Stimulated activated CD8-positive, alpha-beta memory T cell treated with anti-CD3 and anti-CD28 coated beads, Interleukin-7, amount 100 ng/mL, for 4 hours (primary cell): ENCODE data around the gene SMARCA1.
A peak's percentile ranks its signal among the peaks of the same experiment; 100 is the strongest.
"Not testable (repeated sequence)": the region's sequence is repeated elsewhere in the genome, so short reads cannot be mapped to it uniquely, and the experiment has no call there.

ENCODE experiments used
- DNase-seq, 2 donors: peaks; one replicate each; pipeline ENCODE4 v3.0.0-alpha.2; 2020; ENCODE audit warnings: low read depth in 2 of 2

SMARCA1 gene, protein sequence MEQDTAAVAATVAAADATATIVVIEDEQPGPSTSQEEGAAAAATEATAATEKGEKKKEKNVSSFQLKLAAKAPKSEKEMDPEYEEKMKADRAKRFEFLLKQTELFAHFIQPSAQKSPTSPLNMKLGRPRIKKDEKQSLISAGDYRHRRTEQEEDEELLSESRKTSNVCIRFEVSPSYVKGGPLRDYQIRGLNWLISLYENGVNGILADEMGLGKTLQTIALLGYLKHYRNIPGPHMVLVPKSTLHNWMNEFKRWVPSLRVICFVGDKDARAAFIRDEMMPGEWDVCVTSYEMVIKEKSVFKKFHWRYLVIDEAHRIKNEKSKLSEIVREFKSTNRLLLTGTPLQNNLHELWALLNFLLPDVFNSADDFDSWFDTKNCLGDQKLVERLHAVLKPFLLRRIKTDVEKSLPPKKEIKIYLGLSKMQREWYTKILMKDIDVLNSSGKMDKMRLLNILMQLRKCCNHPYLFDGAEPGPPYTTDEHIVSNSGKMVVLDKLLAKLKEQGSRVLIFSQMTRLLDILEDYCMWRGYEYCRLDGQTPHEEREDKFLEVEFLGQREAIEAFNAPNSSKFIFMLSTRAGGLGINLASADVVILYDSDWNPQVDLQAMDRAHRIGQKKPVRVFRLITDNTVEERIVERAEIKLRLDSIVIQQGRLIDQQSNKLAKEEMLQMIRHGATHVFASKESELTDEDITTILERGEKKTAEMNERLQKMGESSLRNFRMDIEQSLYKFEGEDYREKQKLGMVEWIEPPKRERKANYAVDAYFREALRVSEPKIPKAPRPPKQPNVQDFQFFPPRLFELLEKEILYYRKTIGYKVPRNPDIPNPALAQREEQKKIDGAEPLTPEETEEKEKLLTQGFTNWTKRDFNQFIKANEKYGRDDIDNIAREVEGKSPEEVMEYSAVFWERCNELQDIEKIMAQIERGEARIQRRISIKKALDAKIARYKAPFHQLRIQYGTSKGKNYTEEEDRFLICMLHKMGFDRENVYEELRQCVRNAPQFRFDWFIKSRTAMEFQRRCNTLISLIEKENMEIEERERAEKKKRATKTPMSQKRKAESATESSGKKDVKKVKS

DNA sequence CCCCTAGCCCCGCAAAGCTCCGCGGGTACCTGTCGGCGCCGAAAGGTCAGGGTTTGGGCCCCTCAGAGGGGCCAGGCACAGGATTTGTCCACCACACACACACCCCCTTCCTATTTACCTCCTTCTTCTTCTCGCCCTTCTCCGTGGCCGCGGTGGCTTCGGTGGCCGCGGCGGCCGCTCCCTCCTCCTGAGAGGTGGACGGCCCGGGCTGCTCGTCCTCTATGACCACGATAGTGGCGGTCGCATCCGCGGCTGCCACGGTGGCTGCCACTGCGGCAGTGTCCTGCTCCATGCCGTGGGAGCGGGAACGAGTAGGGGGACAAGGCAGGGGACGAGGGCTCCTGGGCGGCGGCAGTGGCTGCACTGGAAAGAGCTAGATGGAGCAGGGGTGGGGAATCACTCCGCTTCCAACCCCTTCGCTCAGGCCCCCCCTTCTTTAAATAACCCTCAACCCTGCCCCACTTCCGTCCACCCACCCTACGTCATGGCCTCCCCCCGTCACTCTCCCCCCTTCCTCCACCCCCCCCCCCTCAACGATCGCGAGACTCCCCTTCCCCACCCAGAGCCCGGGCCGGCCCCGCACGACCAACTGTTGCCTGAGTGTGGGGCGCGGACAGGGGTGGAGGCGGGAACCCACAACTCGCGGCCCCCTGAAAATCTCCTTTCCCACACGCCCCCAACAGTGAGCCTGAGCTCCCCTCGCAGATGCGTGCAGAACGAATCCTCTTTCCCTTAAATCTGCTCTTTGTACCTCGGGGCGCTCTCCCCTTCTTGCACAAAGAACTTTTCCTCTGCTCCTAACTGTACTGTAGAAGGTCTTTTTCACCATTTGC lies at the start of gene SMARCA1:
Gene SMARCA1, minus strand, starts transcription at position 412 of the 833 bp plus-strand sequence. Its CDS starts 120 bp downstream, at position 292.
- DNase-seq = no peak

DNA sequence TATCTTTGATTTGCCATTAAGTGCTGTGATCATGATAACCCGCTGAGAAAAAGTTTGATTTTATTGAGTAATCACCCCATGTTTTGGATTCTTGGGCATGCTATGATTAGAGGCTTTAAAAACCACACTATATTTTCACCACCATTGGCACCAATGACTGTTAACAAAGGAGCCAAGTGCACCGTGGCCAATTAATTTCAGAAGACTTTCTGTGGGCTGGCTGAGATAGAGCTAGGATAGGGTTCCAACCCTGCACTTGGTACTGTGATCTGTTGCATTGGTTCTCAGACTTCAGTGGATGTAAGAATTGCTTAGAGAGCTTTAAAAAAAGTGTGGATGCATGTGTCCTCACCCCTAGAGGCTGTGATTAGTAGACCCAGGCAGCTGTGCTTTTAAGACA lies 49.1 kb upstream of the SMARCA1 start:
- no peak for DNase-seq

DNA sequence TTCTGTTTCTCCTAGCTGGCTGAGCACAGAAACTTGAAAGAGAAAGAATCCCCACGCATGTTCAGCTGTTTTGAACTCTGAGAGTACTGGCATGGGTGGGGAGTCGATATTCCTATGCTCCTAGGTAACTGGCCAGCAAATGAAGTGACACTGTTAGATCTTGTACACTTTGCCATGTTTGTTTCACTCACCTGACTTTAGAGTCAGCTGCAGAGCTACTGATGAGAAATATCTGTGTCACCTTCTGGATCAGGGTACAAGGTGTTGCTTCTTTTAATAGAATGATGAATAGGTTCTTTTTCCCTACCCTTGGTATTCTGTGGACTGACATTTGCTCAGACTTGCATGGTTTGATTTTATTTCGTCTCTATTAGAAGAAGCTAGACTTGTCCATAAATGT lies 45.1 kb upstream of the SMARCA1 start:
- no peak for DNase-seq

DNA sequence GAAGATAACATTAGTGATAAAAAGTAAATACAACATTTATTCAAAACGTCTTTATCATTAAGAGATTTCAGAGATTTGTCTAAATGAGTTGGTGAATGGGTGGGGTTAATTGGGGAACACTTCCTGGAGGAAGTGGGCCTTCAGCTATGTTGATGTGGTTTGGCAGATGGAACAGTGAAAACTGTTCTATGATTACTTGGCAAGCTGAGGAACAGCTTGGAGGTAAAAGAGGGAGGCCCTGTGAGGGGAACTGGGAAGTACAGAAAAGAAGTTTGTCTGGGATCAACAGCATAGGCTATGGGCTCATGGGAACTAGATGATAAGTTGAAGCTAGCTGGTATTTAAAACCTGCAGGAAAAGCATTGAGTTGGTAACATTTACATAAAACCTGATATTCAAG lies 42.8 kb upstream of the SMARCA1 start:
- no peak for DNase-seq

DNA sequence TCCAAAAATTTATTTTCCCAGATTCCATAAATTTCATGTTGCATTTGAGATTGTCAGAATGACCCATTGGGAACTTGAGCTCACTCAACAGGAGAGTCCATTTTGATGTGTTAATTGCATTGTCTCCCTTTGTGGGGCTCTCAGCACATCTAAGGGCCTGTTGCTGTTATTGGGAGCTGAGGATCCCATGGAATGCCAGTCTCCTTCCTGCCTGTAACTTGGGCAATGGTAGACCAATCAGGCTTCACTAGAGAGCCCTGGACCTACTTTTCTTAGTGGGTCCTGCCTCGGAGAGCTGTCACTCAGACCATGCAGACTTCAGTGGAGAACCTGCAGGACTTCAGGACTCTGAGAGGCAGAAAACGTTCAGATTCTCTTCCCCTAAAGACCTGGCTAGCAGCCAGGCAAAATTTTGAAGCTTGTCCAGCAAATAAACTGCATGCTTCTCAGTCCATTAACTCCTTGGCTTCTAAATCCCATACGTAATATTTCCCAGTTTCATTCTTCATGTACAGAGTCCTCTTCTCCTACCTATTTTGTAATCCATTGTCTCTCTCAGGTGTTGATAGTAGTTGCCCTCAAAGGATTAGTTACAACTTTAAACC lies 41.9 kb upstream of the SMARCA1 start:
- DNase-seq = no peak

DNA sequence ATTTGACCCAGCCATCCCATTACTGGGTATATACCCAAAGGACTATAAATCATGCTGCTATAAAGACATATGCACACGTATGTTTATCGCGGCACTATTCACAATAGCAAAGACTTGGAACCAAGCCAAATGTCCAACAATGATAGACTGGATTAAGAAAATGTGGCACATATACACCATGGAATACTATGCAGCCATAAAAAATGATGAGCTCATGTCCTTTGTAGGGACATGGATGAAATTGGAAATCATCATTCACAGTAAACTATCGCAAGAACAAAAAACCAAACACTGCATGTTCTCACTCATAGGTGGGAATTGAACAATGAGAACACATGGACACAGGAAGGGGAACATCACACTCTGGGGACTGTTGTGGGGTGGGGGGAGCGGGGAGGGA lies 41.1 kb upstream of the SMARCA1 start:
- DNase-seq = not testable (repeated sequence)

DNA sequence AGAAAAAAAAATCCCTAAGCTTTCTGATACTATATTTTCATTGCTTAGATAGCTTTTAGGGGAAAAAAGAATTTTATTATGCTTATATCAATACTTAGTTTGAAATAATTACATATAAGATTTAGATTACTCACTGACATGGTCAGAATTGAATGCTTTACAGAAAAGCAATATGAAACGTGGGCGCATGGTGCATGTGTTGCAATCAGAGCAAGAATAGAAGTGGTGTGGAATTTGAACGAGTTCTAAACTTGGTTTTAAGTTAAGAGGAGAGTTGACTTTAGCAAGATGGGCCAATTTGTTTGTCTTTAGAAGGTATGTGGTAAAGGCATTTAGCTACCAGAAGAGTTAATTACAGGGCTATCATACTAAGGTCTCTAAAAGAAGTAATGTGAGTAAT lies 38.2 kb upstream of the SMARCA1 start:
- DNase-seq = no peak

DNA sequence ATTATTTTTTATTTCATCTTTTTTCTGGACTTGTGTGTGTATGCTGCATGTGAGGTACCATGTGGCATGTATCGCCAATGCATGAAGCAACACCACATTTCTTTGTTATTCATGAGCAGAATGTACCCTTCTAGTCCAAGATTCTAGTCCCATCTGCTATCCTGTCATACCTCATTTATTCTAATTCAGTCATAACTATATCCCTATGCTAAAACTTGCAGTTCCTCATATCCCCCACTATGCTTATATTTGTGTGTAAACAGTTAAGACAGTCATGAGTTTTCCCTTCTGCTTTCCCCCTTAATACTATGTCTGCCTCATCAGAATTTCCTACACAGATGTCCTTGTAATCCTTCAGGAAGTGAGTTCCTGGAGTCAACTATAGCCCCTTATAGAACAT lies 36.5 kb upstream of the SMARCA1 start:
- no peak for DNase-seq

DNA sequence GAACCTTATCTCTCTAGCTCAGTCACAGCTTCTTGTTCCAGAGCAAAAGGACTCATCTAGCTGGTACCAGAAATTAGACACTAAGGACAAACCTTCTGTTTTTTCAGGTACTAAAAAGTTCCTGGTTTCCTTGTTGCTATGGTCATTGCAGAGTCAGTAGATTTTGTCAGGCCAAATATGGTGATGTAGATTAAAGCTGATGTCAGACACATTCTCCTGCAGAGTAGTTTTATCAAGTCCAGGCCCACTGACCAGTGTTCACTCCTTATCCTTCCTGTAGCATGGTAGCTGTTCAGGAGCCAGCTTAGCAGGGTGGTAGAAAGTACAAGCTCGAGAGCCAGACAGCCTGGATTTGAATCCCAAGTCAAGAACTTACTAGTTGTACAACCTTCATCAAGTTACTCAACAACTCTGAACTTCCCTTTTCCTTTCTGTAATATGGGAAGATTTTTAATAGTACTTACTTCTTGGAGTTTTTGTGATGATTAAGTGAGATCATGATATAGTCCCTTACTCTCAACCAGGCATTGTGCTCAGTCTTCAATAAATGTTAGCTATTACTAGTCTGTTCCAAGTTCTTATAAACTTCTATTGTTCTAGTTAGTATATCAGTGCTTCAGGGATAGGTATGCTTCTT lies 34.7 kb upstream of the SMARCA1 start:
- DNase-seq = no peak

DNA sequence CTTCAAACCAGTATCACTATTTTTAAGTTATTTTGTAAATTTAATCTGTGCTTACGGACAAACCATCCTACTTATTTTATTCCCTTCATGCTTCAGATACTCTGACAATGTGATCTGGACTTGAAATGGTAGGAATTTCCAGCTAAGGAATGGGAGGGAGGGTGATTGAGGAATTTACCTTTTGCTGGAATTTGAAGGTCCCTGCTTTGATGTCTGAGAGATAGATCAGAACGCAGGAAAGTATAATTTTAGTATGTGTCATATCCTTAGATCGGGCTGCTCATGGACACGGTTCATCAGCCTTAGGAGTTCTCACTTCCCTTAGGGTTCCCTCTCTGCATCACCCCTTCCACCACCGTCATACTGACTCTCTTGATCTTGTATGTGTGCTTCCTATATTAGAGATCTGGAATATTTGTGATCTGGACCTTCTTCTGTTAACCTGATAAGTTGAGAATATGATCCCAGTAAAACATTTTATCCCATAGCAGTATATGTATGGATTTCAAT lies 33.6 kb upstream of the SMARCA1 start:
- DNase-seq = no peak

DNA sequence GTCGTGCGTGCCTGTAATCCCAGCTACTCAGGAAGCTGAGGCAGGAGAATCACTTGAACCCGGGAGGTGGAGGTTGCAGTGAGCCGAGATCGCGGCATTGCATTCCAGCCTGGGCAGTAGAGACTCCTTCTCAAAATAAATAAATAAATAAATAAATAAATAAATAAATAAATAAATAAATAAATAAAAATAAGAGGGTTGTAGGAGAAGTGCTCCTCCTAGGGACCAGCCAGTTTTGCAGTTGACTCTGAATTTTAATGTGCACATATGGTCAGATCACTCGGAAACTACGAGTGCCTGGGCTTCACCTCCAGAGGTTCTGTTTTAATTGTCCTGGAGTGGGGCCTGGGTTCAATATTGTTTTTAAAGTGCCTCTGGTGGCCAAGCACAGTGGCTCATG lies 31.5 kb upstream of the SMARCA1 start:
- DNase-seq = not testable (repeated sequence)

DNA sequence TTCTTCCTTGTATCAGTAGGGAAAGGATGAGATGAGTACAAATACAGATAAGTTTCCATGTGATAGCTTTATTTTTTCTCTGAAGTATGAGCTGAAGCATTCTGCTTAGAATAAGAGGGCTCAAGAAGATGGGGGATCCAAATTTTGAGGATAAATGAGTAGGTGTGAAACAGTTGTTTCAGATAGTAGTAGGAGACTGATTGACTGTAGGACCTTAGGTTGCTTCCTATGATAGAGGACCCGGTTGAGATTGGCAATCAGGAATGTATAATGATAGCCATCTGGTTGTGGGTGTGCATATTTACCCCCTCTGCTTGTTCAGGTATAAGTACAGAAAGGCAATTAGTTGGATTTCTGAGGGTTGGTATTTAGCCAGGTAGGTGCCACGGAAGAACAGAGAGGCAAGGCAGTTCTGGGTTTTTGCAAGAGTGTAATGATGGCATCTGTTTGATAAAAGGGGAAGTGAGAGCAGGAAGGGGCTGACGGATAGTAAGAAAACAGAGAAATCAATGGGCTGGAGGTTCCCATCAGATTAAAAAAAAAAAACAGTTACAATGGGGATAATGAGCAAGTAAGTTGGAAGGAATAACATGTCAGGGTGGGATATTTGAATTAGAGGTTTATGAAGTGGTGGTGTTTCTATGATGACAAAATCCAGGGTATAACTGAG lies 30.5 kb upstream of the SMARCA1 start:
- no peak for DNase-seq

DNA sequence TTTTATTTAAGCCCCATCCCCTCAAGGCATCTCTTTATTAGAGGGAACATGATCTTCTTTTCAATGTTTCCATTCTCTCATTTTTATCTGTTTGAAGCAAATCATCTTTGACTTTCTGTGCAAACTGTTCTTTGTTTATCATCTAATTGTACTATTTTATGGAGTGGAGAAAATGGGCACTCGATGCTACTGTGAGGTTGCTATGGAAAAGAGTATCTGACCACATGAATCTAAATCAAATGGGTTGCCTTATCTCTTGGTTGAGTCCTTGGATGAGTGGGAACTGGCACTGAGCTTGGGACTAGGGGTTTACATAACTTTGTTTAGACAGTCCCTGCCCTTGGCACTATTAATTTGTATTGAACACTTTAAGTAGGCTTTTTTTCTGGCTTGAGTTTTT lies 25.8 kb upstream of the SMARCA1 start:
- DNase-seq = no peak

DNA sequence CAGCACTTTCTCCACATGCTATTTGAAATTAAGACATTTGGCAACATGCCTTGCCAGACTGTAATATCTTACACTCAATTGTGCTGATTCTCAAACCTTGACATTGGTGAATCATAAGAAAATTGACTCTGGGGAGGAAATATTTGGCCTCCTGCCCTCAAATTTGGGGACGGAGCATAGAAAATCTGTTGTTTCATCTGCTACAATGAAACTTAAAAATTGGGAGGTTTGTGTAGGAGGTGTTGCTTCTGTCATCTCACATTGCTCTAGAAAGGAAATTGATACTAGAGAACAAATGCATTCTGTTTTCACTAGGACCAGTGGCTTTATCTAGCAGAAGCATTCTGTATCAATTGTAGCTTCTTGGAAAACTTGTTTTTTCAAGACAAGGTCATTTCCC lies 22.1 kb upstream of the SMARCA1 start:
- DNase-seq = no peak

DNA sequence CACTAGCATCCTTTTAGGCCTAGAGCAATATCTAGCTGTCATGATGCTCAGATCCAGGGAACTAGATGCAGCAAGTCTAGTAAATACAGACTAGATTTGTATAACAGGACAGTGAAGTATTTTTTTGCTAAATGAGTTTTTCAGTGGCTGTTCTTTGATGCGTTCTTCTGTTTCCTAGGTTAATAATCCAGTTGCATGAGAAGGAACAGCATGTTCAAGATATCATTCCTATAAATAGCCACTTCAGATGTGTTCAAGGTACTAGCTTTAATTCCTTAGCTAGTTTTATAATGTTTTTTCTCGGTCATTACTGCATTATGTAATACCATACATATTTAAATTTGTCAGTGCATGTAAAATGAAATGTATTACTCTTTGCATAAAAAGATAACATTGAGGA lies 21.5 kb upstream of the SMARCA1 start:
- no peak for DNase-seq

DNA sequence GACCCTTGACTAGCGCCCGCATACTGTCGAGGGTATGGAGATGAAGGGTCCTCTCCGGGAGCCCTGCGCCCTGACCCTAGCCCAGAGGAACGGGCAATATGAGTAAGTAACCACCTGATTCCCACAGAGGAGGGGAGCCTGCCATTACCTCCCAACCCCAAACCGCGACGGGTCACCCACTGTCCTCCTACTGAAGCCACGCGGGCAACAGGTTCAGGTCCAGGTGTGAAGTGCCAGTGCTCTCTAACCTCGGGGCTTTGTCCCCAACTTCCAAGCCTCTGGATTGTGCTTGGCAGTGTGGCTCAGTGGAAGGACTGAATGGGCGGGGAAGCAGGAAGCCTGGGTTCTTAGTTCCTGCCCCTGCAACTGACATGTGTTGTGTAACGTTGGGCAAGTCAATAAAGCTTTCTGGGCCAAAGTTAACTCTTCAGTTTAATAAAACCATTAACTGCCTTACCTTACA lies 17.5 kb upstream of the SMARCA1 start:
- no peak for DNase-seq

DNA sequence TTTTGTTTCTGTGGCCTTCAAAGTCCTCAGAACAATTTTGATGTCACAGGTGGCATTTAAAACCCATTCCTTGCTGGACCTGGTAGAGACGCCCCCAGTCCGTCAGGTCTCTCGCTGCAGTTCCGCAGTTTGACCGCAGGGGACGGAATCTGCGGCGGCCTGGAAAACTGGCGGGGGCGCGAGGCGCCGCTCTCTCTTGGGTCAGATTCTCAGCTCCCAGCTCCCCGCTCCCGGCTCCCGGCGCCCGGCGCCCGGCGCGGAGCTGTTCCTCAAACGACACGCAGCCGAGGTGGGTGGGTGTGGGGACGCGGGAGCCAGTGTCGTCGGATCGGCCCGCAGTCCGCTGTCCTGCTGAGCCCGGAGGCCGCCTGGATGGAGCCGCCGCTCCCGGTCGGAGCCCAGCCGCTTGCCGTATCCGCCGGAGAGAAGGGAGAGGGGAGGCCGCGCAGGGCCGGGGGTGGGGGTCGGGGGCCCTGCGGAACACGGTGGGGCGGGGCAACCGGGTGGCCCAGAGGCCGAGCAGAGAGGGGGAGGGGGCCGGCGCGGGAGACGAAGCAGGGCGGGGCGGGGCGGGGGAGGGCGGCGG lies 16.9 kb upstream of the SMARCA1 start, which contains the start of gene OCRL:
Gene OCRL, plus strand, starts transcription at position 192 of the 586 bp plus-strand sequence. Its CDS starts 181 bp downstream, at position 373.
- DNase-seq = peak in 1 of 2 donors; percentile 19

DNA sequence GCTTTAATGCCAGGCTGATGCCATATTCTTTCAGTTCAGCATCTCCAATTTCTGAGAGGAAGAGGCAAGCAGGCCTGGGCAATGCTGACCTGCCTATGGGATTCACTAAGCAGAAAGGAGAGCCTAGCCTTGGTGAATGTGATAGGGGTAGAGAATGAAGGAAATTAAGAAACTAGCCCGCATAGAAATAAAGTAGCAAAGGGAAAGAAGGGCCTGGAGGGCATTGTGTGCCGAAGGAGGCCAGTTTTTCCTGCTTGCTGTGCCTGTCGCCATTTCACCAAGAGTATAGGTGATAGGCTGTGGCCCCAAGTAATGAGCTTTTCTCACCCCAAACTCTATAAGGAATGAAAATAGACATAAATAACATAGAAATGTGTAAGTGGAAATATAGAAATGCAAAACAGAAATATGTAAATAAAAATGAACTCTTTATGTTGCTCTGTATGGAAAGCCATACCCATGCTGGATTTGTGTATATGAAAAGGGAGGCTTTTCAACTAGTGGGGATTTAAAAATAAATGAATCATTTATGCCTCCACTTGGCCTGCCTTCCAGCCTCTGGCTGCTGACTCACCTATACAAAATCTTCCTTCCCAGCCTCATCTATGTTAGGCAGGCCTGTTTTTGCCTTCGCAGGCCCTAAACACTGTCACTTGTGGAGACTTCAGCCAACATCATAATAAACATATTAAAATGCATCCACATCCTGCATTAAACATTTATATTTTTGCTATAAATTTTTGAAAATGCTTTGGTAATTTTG lies 11.7 kb upstream of the SMARCA1 start:
- no peak for DNase-seq
